IMR-90 (cell line): ENCODE measurements around the gene RARS2. TPM values are rescaled to one million over a fixed set of nuclear protein-coding genes. Genes with fewer than 3 reads are reported as not detected.

Source experiments
- ATAC-seq: fragments of 200-7000 bp; cut with Tn5 transposase; 2 replicates; pipeline ENCODE4 v1.9.1; 2020; ENCODE audit warnings: low read depth, mild to moderate bottlenecking, moderate library complexity
- BruUV-seq: library from RNA; stranded (reverse); fragments of 400-500 nt; replicated peaks from 2 replicates; lab custom pipeline; 2021; lab: Mats Ljungman, UMichigan
- CTCF ChIA-PET: fragments of 300-600 bp; formaldehyde crosslinking; extraction: SDS; loops from one replicate; lab custom pipeline; 2021; ENCODE audit warnings: antibody characterized with exemption; lab: Yijun Ruan, JAX
- POLR2A ChIA-PET: fragments of 300-600 bp; sonication (Branson Sonifier 250); formaldehyde crosslinking; loops from one replicate; lab custom pipeline; 2022; ENCODE audit warnings: antibody characterized with exemption; ENCODE audit not compliant: unreplicated experiment; lab: Charles Lee
- DNase-seq: peaks from one replicate; pipeline ENCODE4 v3.0.0; 2013
- H2AFZ ChIP-seq: replicated peaks from 2 replicates; pipeline ENCODE3; 2013; ENCODE audit warnings: low read length, mild to moderate bottlenecking; ENCODE audit not compliant: poor library complexity
- H2AK5ac ChIP-seq: 2 replicates; pipeline ENCODE4 v1.6.1; 2013; ENCODE audit warnings: low read depth, low read length, inconsistent platforms
- H2AK9ac ChIP-seq: replicated peaks from 2 replicates; pipeline ENCODE3; 2013; ENCODE audit warnings: mild to moderate bottlenecking, low read depth, low read length, moderate library complexity; ENCODE audit not compliant: poor library complexity
- H2BK120ac ChIP-seq: 2 replicates; pipeline ENCODE4 v1.6.1; 2013; ENCODE audit warnings: low read depth, low read length, inconsistent platforms
- H2BK15ac ChIP-seq: 3 replicates; pipeline ENCODE4 v1.6.1; 2013; ENCODE audit warnings: low read depth, low read length, inconsistent platforms
- H2BK20ac ChIP-seq: 2 replicates; pipeline ENCODE4 v1.6.1; 2013; ENCODE audit warnings: low read depth, mild to moderate bottlenecking, inconsistent platforms, low read length, moderate library complexity
- H2BK5ac ChIP-seq: 2 replicates; pipeline ENCODE4 v1.6.1; 2013; ENCODE audit warnings: mild to moderate bottlenecking, low read depth, low read length, inconsistent platforms; ENCODE audit not compliant: poor library complexity, severe bottlenecking
- H3K14ac ChIP-seq: replicated peaks from 2 replicates; pipeline ENCODE4 v1.6.1; 2013; ENCODE audit warnings: low read depth, low read length, inconsistent platforms
- H3K18ac ChIP-seq: 2 replicates; pipeline ENCODE4 v1.6.1; 2013; ENCODE audit warnings: low read depth, low read length, control low read depth
- H3K23ac ChIP-seq: 2 replicates; pipeline ENCODE4 v1.6.1; 2013; ENCODE audit warnings: low read depth, low read length, inconsistent platforms
- H3K27ac ChIP-seq: 2 replicates; pipeline ENCODE4 v1.5.1; 2013; ENCODE audit warnings: mild to moderate bottlenecking, control low read depth, low read length; ENCODE audit not compliant: insufficient read depth
- H3K27me3 ChIP-seq: 2 replicates; pipeline ENCODE4 v1.6.1; 2013; ENCODE audit warnings: low read length; ENCODE audit not compliant: control insufficient read depth, insufficient read depth
- H3K36me3 ChIP-seq: 2 replicates; pipeline ENCODE4 v1.6.1; 2013; ENCODE audit warnings: low read length, mixed read lengths; ENCODE audit not compliant: control insufficient read depth, insufficient read depth
- H3K4ac ChIP-seq: 2 replicates; pipeline ENCODE4 v1.6.1; 2013; ENCODE audit warnings: low read depth, low read length, inconsistent platforms
- H3K4me1 ChIP-seq: 2 replicates; pipeline ENCODE4 v1.6.1; 2013; ENCODE audit warnings: low read length, mixed read lengths; ENCODE audit not compliant: control insufficient read depth, insufficient read depth
- H3K4me2 ChIP-seq: 2 replicates; pipeline ENCODE4 v1.6.1; 2013; ENCODE audit warnings: low read depth, mild to moderate bottlenecking, control low read depth, low read length, moderate library complexity
- H3K4me3 ChIP-seq: 2 replicates; pipeline ENCODE4 v1.5.1; 2013; ENCODE audit warnings: low read depth, mild to moderate bottlenecking, control low read depth, low read length, moderate library complexity; ENCODE audit not compliant: insufficient read depth
- H3K56ac ChIP-seq: 2 replicates; pipeline ENCODE4 v1.6.1; 2013; ENCODE audit warnings: low read length, inconsistent platforms; ENCODE audit not compliant: insufficient read depth; ENCODE audit errors: extremely low read depth
- H3K79me1 ChIP-seq, 2 experiments: 2 replicates each; pipeline ENCODE4 v1.6.1; 2013; ENCODE audit warnings: low read length in 2 of 2, inconsistent platforms in 1 of 2, low read depth in 1 of 2
- H3K9ac ChIP-seq: 2 replicates; pipeline ENCODE4 v1.6.1; 2013; ENCODE audit warnings: low read depth, low read length, control low read depth
- H3K9me1 ChIP-seq: 2 replicates; pipeline ENCODE4 v1.6.1; 2013; ENCODE audit warnings: low read length, inconsistent platforms; ENCODE audit not compliant: insufficient read depth
- H3K9me3 ChIP-seq: 2 replicates; pipeline ENCODE4 v1.6.1; 2013; ENCODE audit warnings: low read length; ENCODE audit not compliant: control insufficient read depth, insufficient read depth
- H4K20me1 ChIP-seq: 2 replicates; pipeline ENCODE4 v1.6.1; 2013; ENCODE audit warnings: low read length, inconsistent platforms; ENCODE audit not compliant: insufficient read depth
- H4K5ac ChIP-seq: 2 replicates; pipeline ENCODE4 v1.6.1; 2013; ENCODE audit warnings: mild to moderate bottlenecking, low read depth, low read length, control low read depth
- H4K8ac ChIP-seq, 2 experiments: 2 replicates each; pipeline ENCODE4 v1.6.1; 2013; ENCODE audit warnings: low read depth in 2 of 2, low read length in 2 of 2, control low read depth in 1 of 2, inconsistent platforms in 1 of 2
- H4K91ac ChIP-seq: 2 replicates; pipeline ENCODE4 v1.6.1; 2013; ENCODE audit warnings: low read depth, low read length, inconsistent platforms; ENCODE audit not compliant: insufficient read depth
- CEBPB ChIP-seq: IDR thresholded peaks from 2 replicates; pipeline ENCODE4 v1.6.1; 2012; ENCODE audit warnings: low read depth, low read length, improper control_type of control experiment
- CHD1 ChIP-seq: IDR thresholded peaks from 2 replicates; pipeline ENCODE4 v1.6.1; 2012; ENCODE audit warnings: low read depth, low read length, improper control_type of control experiment
- FOS ChIP-seq: fragments of 150-350 bp; IDR thresholded peaks from 2 replicates; pipeline ENCODE4 v1.6.1; 2016; ENCODE audit warnings: low read depth, low read length
- MAFK ChIP-seq: IDR thresholded peaks from 2 replicates; pipeline ENCODE4 v1.6.1; 2012; ENCODE audit warnings: low read depth, low read length, improper control_type of control experiment
- MAZ ChIP-seq: IDR thresholded peaks from 2 replicates; pipeline ENCODE4 v1.6.1; 2012; ENCODE audit warnings: low read depth, mild to moderate bottlenecking, low read length, improper control_type of control experiment, moderate library complexity, borderline replicate concordance
- NFE2L2 ChIP-seq: fragments of 150-350 bp; IDR thresholded peaks from 2 replicates; pipeline ENCODE4 v1.6.1; 2016; ENCODE audit warnings: low read depth, mild to moderate bottlenecking, low read length
- RCOR1 ChIP-seq: IDR thresholded peaks from 2 replicates; pipeline ENCODE4 v1.6.1; 2012; ENCODE audit warnings: mild to moderate bottlenecking, low read length, improper control_type of control experiment; ENCODE audit not compliant: insufficient replicate concordance
- RFX5 ChIP-seq: IDR thresholded peaks from 2 replicates; pipeline ENCODE4 v1.8.0; 2012; ENCODE audit warnings: low read depth, mild to moderate bottlenecking, low read length, moderate library complexity
- SMC3 ChIP-seq: fragments of 150-350 bp; IDR thresholded peaks from 2 replicates; pipeline ENCODE4 v1.6.1; 2016; ENCODE audit warnings: low read depth, mild to moderate bottlenecking, antibody characterized with exemption, low read length, moderate library complexity
- USF2 ChIP-seq: fragments of 150-350 bp; IDR thresholded peaks from 2 replicates; pipeline ENCODE4 v1.6.1; 2017; ENCODE audit warnings: mild to moderate bottlenecking, antibody characterized with exemption, low read length, low read depth
- WGBS, 2 experiments: methylation state at CpG; one replicate each; pipeline versions ENCODE4 v1.1.5 to v1.1.7; 2013; ENCODE audit warnings: missing lambda C conversion rate in 2 of 2; ENCODE audit not compliant: insufficient read length in 1 of 2; ENCODE audit errors: extremely low coverage in 2 of 2; 5-methylcytosine and 5-hydroxymethylcytosine counted together
- dilution Hi-C: fragments of 300-500 bp; cut with HindIII; formaldehyde crosslinking; loops from one replicate; pipeline ENCODE4 v1.14.3; 2018; ENCODE audit warnings: low sequenced_read_pairs; ENCODE audit not compliant: unreplicated experiment
- in situ Hi-C: fragments of 300-500 bp; cut with MboI; formaldehyde crosslinking; loops from 3 replicates; pipeline ENCODE4 v1.14.3; 2019; ENCODE audit warnings: low sequenced_read_pairs, inconsistent platforms, mixed read lengths
- intact Hi-C: fragments of 100-400 bp; cut with micrococcal nuclease; formaldehyde crosslinking; loops from 2 replicates; pipeline ENCODE4 v1.10.0; 2022
- polyA plus RNA-seq, 3 experiments: library from polyadenylated mRNA; depleted of rRNA; stranded (reverse); fragments of >200 nt; gene quantifications; 2 replicates each; pipeline ENCODE4 v1.2.3, GENCODE V29; 2012; ENCODE audit warnings: low replicate concordance in 1 of 3
- total RNA-seq: library from RNA; depleted of rRNA; stranded (reverse); fragments of >200 nt; gene quantifications from 2 replicates; pipeline ENCODE4 v1.2.3, GENCODE V29; 2012
- TF ChIP-seq, protein P1 (sequence below): fragments of 150-350 bp; IDR thresholded peaks from 2 replicates; pipeline ENCODE4 v1.6.1; 2016; ENCODE audit warnings: low read depth, mild to moderate bottlenecking, low read length, moderate library complexity, borderline replicate concordance
- TF ChIP-seq, protein P2 (sequence below): conservative IDR thresholded peaks from 2 replicates; pipeline ENCODE4 v1.5.1; 2012; ENCODE audit warnings: mild to moderate bottlenecking, low read depth, low read length, improper control_type of control experiment

Gene RARS2
- total and polyA plus RNA-seq, 2 of the 4 experiments (the other 2 are of a cell fraction) = 19.9 to 33.0 TPM

DNA sequence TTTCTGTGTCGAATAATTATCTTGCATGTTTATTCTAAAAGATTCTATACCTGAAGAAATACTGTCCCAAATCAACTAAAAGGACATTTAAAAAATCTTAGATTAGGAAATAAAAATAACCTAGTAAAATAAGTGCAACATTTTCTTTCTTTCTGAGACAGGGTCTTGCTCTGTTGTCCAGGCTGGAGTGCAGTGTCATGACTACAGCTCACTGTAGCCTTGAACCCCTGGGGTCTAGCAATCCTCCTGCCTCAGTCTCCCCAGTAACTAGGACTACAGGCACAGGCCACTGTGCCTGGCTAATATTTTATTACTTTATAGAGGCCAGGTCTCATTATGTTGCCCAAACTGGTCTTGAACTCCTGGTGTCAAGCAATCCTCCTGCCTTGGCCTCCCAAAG is 48.7 kb downstream of the RARS2 start:
- no peaks in the 10 kb centered on the region for H3K27me3 ChIP-seq
- H3K36me3 ChIP-seq = peaks cover 40% of the 10 kb centered on the region
- ChIA-PET POLR2A (no interaction called here), CTCF (no interaction called here)
- in situ Hi-C loops (no loop called here), intact Hi-C loops (no loop called here), dilution Hi-C loops (no loop called here)
- no peaks in the 10 kb centered on the region; the same call in none of the 2 replicates for H3K4me1 ChIP-seq
- WGBS, 2 experiments = no CpG with 5 or more reads among the region's 1 CpG
- H2AFZ ChIP-seq = no peak overlapping the region
- no peak overlapping the region for H4K91ac ChIP-seq
- no peak overlapping the region for H3K9ac ChIP-seq
- BruUV-seq = no TSS peak
- no peaks in the 10 kb centered on the region; the same call in 1 of the 2 replicates for H4K20me1 ChIP-seq
- ATAC-seq (no peak), DNase-seq (no peak)
- H3K79me1 ChIP-seq = peaks cover 13 to 14% of the 10 kb centered on the region in 2 experiments
- H3K4me2 ChIP-seq = no peak overlapping the region
- peaks cover 6% of the 10 kb centered on the region; the same call in 1 of the 2 replicates for H3K9me1 ChIP-seq
- no peak overlapping the region for H2BK15ac ChIP-seq
- H2BK20ac ChIP-seq = no peak overlapping the region
- H4K8ac ChIP-seq = no peak overlapping the region
- H3K23ac ChIP-seq = no peak overlapping the region
- H2AK5ac ChIP-seq = no peak overlapping the region
- no peak overlapping the region for H2BK120ac ChIP-seq
- H2BK5ac ChIP-seq = no peak overlapping the region
- H3K9me3 ChIP-seq = peaks cover 2% of the 10 kb centered on the region
- TF ChIP-seq SMC3 (no peak), CEBPB (no peak), CHD1 (no peak), FOS (no peak), MAZ (no peak), NFE2L2 (no peak), MAFK (no peak), RCOR1 (no peak), RFX5 (no peak), USF2 (no peak)
- TF ChIP-seq, protein P1, sequence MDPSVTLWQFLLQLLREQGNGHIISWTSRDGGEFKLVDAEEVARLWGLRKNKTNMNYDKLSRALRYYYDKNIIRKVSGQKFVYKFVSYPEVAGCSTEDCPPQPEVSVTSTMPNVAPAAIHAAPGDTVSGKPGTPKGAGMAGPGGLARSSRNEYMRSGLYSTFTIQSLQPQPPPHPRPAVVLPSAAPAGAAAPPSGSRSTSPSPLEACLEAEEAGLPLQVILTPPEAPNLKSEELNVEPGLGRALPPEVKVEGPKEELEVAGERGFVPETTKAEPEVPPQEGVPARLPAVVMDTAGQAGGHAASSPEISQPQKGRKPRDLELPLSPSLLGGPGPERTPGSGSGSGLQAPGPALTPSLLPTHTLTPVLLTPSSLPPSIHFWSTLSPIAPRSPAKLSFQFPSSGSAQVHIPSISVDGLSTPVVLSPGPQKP = no peak
- TF ChIP-seq, protein P2, sequence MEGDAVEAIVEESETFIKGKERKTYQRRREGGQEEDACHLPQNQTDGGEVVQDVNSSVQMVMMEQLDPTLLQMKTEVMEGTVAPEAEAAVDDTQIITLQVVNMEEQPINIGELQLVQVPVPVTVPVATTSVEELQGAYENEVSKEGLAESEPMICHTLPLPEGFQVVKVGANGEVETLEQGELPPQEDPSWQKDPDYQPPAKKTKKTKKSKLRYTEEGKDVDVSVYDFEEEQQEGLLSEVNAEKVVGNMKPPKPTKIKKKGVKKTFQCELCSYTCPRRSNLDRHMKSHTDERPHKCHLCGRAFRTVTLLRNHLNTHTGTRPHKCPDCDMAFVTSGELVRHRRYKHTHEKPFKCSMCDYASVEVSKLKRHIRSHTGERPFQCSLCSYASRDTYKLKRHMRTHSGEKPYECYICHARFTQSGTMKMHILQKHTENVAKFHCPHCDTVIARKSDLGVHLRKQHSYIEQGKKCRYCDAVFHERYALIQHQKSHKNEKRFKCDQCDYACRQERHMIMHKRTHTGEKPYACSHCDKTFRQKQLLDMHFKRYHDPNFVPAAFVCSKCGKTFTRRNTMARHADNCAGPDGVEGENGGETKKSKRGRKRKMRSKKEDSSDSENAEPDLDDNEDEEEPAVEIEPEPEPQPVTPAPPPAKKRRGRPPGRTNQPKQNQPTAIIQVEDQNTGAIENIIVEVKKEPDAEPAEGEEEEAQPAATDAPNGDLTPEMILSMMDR = no peak
- H3K4me3 ChIP-seq = no peak overlapping the region
- no peak overlapping the region for H4K5ac ChIP-seq
- no peak overlapping the region for H2AK9ac ChIP-seq
- no peak overlapping the region for H3K4ac ChIP-seq
- no peak overlapping the region for H3K56ac ChIP-seq
- H3K14ac ChIP-seq = no peak overlapping the region
- no peak overlapping the region for H3K18ac ChIP-seq
- H3K27ac ChIP-seq = no peak overlapping the region
